GM12878 (cell line): ENCODE data around the gene ING1. TPM values are rescaled to one million over a fixed set of nuclear protein-coding genes. Genes with fewer than 3 reads are reported as not detected.

Experiments
- BMI1 ChIP-seq: fragments of 450-650 bp; IDR thresholded peaks from 2 replicates; pipeline ENCODE4 v1.6.1; 2016; ENCODE audit warnings: mild to moderate bottlenecking, moderate library complexity, borderline replicate concordance
- CBX5 ChIP-seq: sonication (generic); IDR thresholded peaks from 2 replicates; pipeline ENCODE4 v1.6.1; 2016; ENCODE audit warnings: low read depth, moderate library complexity, mild to moderate bottlenecking, inconsistent platforms
- CEBPZ ChIP-seq: fragments of 150-350 bp; IDR thresholded peaks from 2 replicates; pipeline ENCODE4 v1.6.1; 2016; ENCODE audit warnings: low read depth, low read length
- EED ChIP-seq: sonication (generic); IDR thresholded peaks from 2 replicates; pipeline ENCODE4 v1.6.1; 2016; ENCODE audit warnings: antibody characterized with exemption, low read depth
- EGR1 ChIP-seq, 2 experiments: IDR thresholded peaks; 1 replicate in 1 of 2; 2 replicates in 1 of 2; pipeline ENCODE4 v1.6.1; 2011 to 2012; ENCODE audit warnings: low read depth in 2 of 2, low read length in 2 of 2, borderline replicate concordance in 1 of 2, mild to moderate bottlenecking in 1 of 2, moderate library complexity in 1 of 2
- GABPA ChIP-seq: IDR thresholded peaks from 2 replicates; pipeline ENCODE4 v1.6.1; 2014; ENCODE audit warnings: antibody characterized with exemption, low read depth, mild to moderate bottlenecking, inconsistent platforms
- IKZF2 ChIP-seq, 2 experiments: fragments of 450-650 bp; IDR thresholded peaks; 2 replicates each; pipeline ENCODE4 v1.6.1; 2017; ENCODE audit warnings: mild to moderate bottlenecking in 2 of 2, moderate library complexity in 2 of 2
- KAT2A ChIP-seq: conservative IDR thresholded peaks from 2 replicates; pipeline ENCODE4 v1.6.1; 2011; ENCODE audit warnings: low read depth, low read length; ENCODE audit not compliant: control insufficient read depth
- MTA2 ChIP-seq: fragments of 450-650 bp; IDR thresholded peaks from 2 replicates; pipeline ENCODE4 v1.6.1; 2016; ENCODE audit warnings: low read depth, mild to moderate bottlenecking, moderate library complexity
- MTA3 ChIP-seq: IDR thresholded peaks from 2 replicates; pipeline ENCODE4 v1.6.1; 2012; ENCODE audit warnings: low read length, inconsistent platforms, borderline replicate concordance
- MYB ChIP-seq: fragments of 150-350 bp; IDR thresholded peaks from 2 replicates; pipeline ENCODE4 v1.6.1; 2014; ENCODE audit warnings: mild to moderate bottlenecking, low read depth, low read length, borderline replicate concordance
- NFYA ChIP-seq: IDR thresholded peaks from 2 replicates; pipeline ENCODE4 v1.6.1; 2011; ENCODE audit warnings: low read depth, mild to moderate bottlenecking, low read length, improper control_type of control experiment, borderline replicate concordance
- SKIL ChIP-seq: fragments of 450-650 bp; IDR thresholded peaks from 2 replicates; pipeline ENCODE4 v1.6.1; 2017; ENCODE audit warnings: mild to moderate bottlenecking, low read depth, inconsistent platforms; ENCODE audit not compliant: poor library complexity, severe bottlenecking
- SMAD1 ChIP-seq: fragments of 450-650 bp; IDR thresholded peaks from 2 replicates; pipeline ENCODE4 v1.6.1; 2018; ENCODE audit warnings: mild to moderate bottlenecking, low read depth; ENCODE audit not compliant: partially characterized antibody
- SP1 ChIP-seq: IDR thresholded peaks from one replicate; pipeline ENCODE4 v1.6.1; 2011; ENCODE audit warnings: low read depth, low read length
- SPI1 ChIP-seq: IDR thresholded peaks from 2 replicates; pipeline ENCODE4 v1.6.1; 2011; ENCODE audit warnings: low read depth, mild to moderate bottlenecking, low read length, moderate library complexity, borderline replicate concordance; ENCODE audit not compliant: insufficient read depth
- SRF ChIP-seq, 2 experiments: IDR thresholded peaks; 2 replicates each; pipeline ENCODE4 v1.6.1; 2011; ENCODE audit warnings: low read depth in 2 of 2, low read length in 2 of 2, mild to moderate bottlenecking in 1 of 2, moderate library complexity in 1 of 2
- TCF12 ChIP-seq: IDR thresholded peaks from 2 replicates; pipeline ENCODE4 v1.6.1; 2011; ENCODE audit warnings: low read depth, mild to moderate bottlenecking, low read length
- YY1 ChIP-seq: IDR thresholded peaks from 2 replicates; pipeline ENCODE4 v1.6.1; 2011; ENCODE audit warnings: low read depth, mild to moderate bottlenecking, low read length
- ZNF384 ChIP-seq: IDR thresholded peaks from 2 replicates; pipeline ENCODE4 v1.6.1; 2012; ENCODE audit warnings: low read depth, mild to moderate bottlenecking, low read length, improper control_type of control experiment, borderline replicate concordance
- ZNF622 ChIP-seq: fragments of 450-650 bp; IDR thresholded peaks from 2 replicates; pipeline ENCODE4 v1.6.1; 2017; ENCODE audit warnings: mild to moderate bottlenecking, inconsistent platforms
- polyA plus RNA-seq, 11 experiments: library from polyadenylated mRNA; depleted of rRNA in 4 of 11; unstranded in 6 of 11; stranded (reverse) in 5 of 11; fragments of >200 nt; fragmentation: Nextera tagmentation in 4 of 11; fragmentation: Illumina TruSeq in 1 of 11; extraction: Ambion mirVana in 4 of 11; extraction: Trizol in 1 of 11; gene quantifications; 1 replicate in 1 of 11; 2 replicates in 10 of 11; pipeline versions ENCODE4 v1.2.1 to v1.2.3, GENCODE V29; 2011 to 2016; ENCODE audit warnings: inconsistent platforms in 2 of 11, missing spikeins in 2 of 11, low read depth in 1 of 11
- total RNA-seq, 4 experiments: library from RNA; depleted of rRNA in 3 of 4; stranded (reverse); fragments of >200 nt in 3 of 4; fragmentation: Illumina TruSeq in 1 of 4; extraction: Trizol in 1 of 4; gene quantifications; 2 replicates each; pipeline versions ENCODE4 v1.2.1 to v1.2.3, GENCODE V29; 2013 to 2021
- TF ChIP-seq, protein P1 (sequence below): fragments of 450-650 bp; formaldehyde crosslinking; IDR thresholded peaks from 2 replicates; pipeline ENCODE4 v1.5.0; 2022; ENCODE audit warnings: mild to moderate bottlenecking, missing genetic modification characterization

The ING1 gene
- total and polyA plus RNA-seq, 10 of the 15 experiments (the other 5 are each of a cell fraction or from before 2014, with no cell fraction given) = 1.3 to 20.4 (median 13.1) TPM

DNA sequence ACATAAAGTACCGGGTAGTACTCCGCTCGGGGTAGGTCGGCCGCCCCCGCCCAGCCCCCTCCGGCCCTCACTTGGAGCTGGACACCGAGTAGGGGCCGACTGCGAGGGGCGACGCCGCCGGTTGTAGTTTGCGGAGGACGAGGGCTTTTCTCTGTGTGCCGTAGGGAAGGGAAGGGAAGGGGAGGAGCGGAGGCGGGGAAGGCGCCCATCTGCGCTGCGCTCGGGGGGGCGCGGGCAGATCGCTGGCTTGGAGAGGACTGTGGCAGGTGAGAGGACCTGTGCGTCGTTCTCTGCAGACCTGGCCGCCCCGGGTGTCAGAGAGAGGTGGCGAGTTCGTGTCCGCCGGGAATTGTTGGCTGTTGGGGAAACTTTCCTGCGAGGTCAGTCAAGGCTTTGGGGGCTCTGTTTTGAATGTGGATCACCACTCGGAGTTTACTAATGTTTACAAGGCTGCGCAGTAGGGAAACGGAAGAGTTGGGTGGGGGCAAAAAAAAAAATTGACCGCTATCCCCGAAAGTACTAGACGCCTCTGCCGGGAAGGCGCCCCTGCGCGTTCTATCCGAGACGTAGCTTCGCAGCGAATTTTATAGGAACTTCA lies 1.4 kb downstream of the ING1 start (continued):
- TF ChIP-seq SKIL (peak; percentile 64), EED (peak; percentile 18; the same call in 1 of the 2 replicates), GABPA (no peak), YY1 (peak; percentile 89), MTA3 (no peak), NFYA (no peak), KAT2A (no peak), MTA2 (0 out of 2 replicates have a peak, but pooled peaks have one; percentile 40), SPI1 (no peak), EGR1 (IDR thresholded peaks at IDR 0.05; ENCODE audit: borderline replicate concordance in 1 of 2, low read depth in 2 of 2, low read length in 2 of 2) (peak in 1 of 2 experiments; percentile 29; a peak in 1 of 3 replicates), SP1 (no peak), SMAD1 (peak; percentile 96), ZNF384 (peak; percentile 88; the same call in 1 of the 2 replicates), BMI1 (no peak; the same call in 1 of the 2 replicates), CBX5 (no peak), CEBPZ (no peak), SRF (IDR thresholded peaks at IDR 0.05; ENCODE audit: low read depth in 2 of 2, low read length in 2 of 2) (no peak), ZNF622 (no peak), MYB (no peak; the same call in 1 of the 2 replicates), TCF12 (peak; percentile 87; the same call in 1 of the 2 replicates), IKZF2 (IDR thresholded peaks at IDR 0.05) (peak; percentile 30 to 49; a peak in 2 of 4 replicates)
- TF ChIP-seq, protein P1, sequence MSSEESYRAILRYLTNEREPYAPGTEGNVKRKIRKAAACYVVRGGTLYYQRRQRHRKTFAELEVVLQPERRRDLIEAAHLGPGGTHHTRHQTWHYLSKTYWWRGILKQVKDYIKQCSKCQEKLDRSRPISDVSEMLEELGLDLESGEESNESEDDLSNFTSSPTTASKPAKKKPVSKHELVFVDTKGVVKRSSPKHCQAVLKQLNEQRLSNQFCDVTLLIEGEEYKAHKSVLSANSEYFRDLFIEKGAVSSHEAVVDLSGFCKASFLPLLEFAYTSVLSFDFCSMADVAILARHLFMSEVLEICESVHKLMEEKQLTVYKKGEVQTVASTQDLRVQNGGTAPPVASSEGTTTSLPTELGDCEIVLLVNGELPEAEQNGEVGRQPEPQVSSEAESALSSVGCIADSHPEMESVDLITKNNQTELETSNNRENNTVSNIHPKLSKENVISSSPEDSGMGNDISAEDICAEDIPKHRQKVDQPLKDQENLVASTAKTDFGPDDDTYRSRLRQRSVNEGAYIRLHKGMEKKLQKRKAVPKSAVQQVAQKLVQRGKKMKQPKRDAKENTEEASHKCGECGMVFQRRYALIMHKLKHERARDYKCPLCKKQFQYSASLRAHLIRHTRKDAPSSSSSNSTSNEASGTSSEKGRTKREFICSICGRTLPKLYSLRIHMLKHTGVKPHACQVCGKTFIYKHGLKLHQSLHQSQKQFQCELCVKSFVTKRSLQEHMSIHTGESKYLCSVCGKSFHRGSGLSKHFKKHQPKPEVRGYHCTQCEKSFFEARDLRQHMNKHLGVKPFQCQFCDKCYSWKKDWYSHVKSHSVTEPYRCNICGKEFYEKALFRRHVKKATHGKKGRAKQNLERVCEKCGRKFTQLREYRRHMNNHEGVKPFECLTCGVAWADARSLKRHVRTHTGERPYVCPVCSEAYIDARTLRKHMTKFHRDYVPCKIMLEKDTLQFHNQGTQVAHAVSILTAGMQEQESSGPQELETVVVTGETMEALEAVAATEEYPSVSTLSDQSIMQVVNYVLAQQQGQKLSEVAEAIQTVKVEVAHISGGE = 0 out of 2 replicates have a peak, but pooled peaks have one; percentile 35
